IMR-90 (cell line): ENCODE data around the gene DDX41. TPM values are rescaled to one million over a fixed set of nuclear protein-coding genes. Genes with fewer than 3 reads are reported as not detected.

Experiments
- ATAC-seq: fragments of 200-7000 bp; cut with Tn5 transposase; 2 replicates; pipeline ENCODE4 v1.9.1; 2020; ENCODE audit warnings: low read depth, mild to moderate bottlenecking, moderate library complexity
- BruUV-seq: library from RNA; stranded (reverse); fragments of 400-500 nt; replicated peaks from 2 replicates; lab custom pipeline; 2021; lab: Mats Ljungman, UMichigan
- CTCF ChIA-PET: fragments of 300-600 bp; formaldehyde crosslinking; extraction: SDS; loops from one replicate; lab custom pipeline; 2021; ENCODE audit warnings: antibody characterized with exemption; lab: Yijun Ruan, JAX
- POLR2A ChIA-PET: fragments of 300-600 bp; sonication (Branson Sonifier 250); formaldehyde crosslinking; loops from one replicate; lab custom pipeline; 2022; ENCODE audit warnings: antibody characterized with exemption; ENCODE audit not compliant: unreplicated experiment; lab: Charles Lee
- DNase-seq: peaks from one replicate; pipeline ENCODE4 v3.0.0; 2013
- H2AFZ ChIP-seq: replicated peaks from 2 replicates; pipeline ENCODE3; 2013; ENCODE audit warnings: low read length, mild to moderate bottlenecking; ENCODE audit not compliant: poor library complexity
- H2AK5ac ChIP-seq: 2 replicates; pipeline ENCODE4 v1.6.1; 2013; ENCODE audit warnings: low read depth, low read length, inconsistent platforms
- H2AK9ac ChIP-seq: replicated peaks from 2 replicates; pipeline ENCODE3; 2013; ENCODE audit warnings: mild to moderate bottlenecking, low read depth, low read length, moderate library complexity; ENCODE audit not compliant: poor library complexity
- H2BK120ac ChIP-seq: 2 replicates; pipeline ENCODE4 v1.6.1; 2013; ENCODE audit warnings: low read depth, low read length, inconsistent platforms
- H2BK15ac ChIP-seq: 3 replicates; pipeline ENCODE4 v1.6.1; 2013; ENCODE audit warnings: low read depth, low read length, inconsistent platforms
- H2BK20ac ChIP-seq: 2 replicates; pipeline ENCODE4 v1.6.1; 2013; ENCODE audit warnings: low read depth, mild to moderate bottlenecking, inconsistent platforms, low read length, moderate library complexity
- H2BK5ac ChIP-seq: 2 replicates; pipeline ENCODE4 v1.6.1; 2013; ENCODE audit warnings: mild to moderate bottlenecking, low read depth, low read length, inconsistent platforms; ENCODE audit not compliant: poor library complexity, severe bottlenecking
- H3K14ac ChIP-seq: replicated peaks from 2 replicates; pipeline ENCODE4 v1.6.1; 2013; ENCODE audit warnings: low read depth, low read length, inconsistent platforms
- H3K18ac ChIP-seq: 2 replicates; pipeline ENCODE4 v1.6.1; 2013; ENCODE audit warnings: low read depth, low read length, control low read depth
- H3K23ac ChIP-seq: 2 replicates; pipeline ENCODE4 v1.6.1; 2013; ENCODE audit warnings: low read depth, low read length, inconsistent platforms
- H3K27ac ChIP-seq: 2 replicates; pipeline ENCODE4 v1.5.1; 2013; ENCODE audit warnings: mild to moderate bottlenecking, control low read depth, low read length; ENCODE audit not compliant: insufficient read depth
- H3K27me3 ChIP-seq: 2 replicates; pipeline ENCODE4 v1.6.1; 2013; ENCODE audit warnings: low read length; ENCODE audit not compliant: control insufficient read depth, insufficient read depth
- H3K36me3 ChIP-seq: 2 replicates; pipeline ENCODE4 v1.6.1; 2013; ENCODE audit warnings: low read length, mixed read lengths; ENCODE audit not compliant: control insufficient read depth, insufficient read depth
- H3K4ac ChIP-seq: 2 replicates; pipeline ENCODE4 v1.6.1; 2013; ENCODE audit warnings: low read depth, low read length, inconsistent platforms
- H3K4me1 ChIP-seq: 2 replicates; pipeline ENCODE4 v1.6.1; 2013; ENCODE audit warnings: low read length, mixed read lengths; ENCODE audit not compliant: control insufficient read depth, insufficient read depth
- H3K4me2 ChIP-seq: 2 replicates; pipeline ENCODE4 v1.6.1; 2013; ENCODE audit warnings: low read depth, mild to moderate bottlenecking, control low read depth, low read length, moderate library complexity
- H3K4me3 ChIP-seq: 2 replicates; pipeline ENCODE4 v1.5.1; 2013; ENCODE audit warnings: low read depth, mild to moderate bottlenecking, control low read depth, low read length, moderate library complexity; ENCODE audit not compliant: insufficient read depth
- H3K56ac ChIP-seq: 2 replicates; pipeline ENCODE4 v1.6.1; 2013; ENCODE audit warnings: low read length, inconsistent platforms; ENCODE audit not compliant: insufficient read depth; ENCODE audit errors: extremely low read depth
- H3K79me1 ChIP-seq, 2 experiments: 2 replicates each; pipeline ENCODE4 v1.6.1; 2013; ENCODE audit warnings: low read length in 2 of 2, inconsistent platforms in 1 of 2, low read depth in 1 of 2
- H3K9ac ChIP-seq: 2 replicates; pipeline ENCODE4 v1.6.1; 2013; ENCODE audit warnings: low read depth, low read length, control low read depth
- H3K9me1 ChIP-seq: 2 replicates; pipeline ENCODE4 v1.6.1; 2013; ENCODE audit warnings: low read length, inconsistent platforms; ENCODE audit not compliant: insufficient read depth
- H3K9me3 ChIP-seq: 2 replicates; pipeline ENCODE4 v1.6.1; 2013; ENCODE audit warnings: low read length; ENCODE audit not compliant: control insufficient read depth, insufficient read depth
- H4K20me1 ChIP-seq: 2 replicates; pipeline ENCODE4 v1.6.1; 2013; ENCODE audit warnings: low read length, inconsistent platforms; ENCODE audit not compliant: insufficient read depth
- H4K5ac ChIP-seq: 2 replicates; pipeline ENCODE4 v1.6.1; 2013; ENCODE audit warnings: mild to moderate bottlenecking, low read depth, low read length, control low read depth
- H4K8ac ChIP-seq, 2 experiments: 2 replicates each; pipeline ENCODE4 v1.6.1; 2013; ENCODE audit warnings: low read depth in 2 of 2, low read length in 2 of 2, control low read depth in 1 of 2, inconsistent platforms in 1 of 2
- H4K91ac ChIP-seq: 2 replicates; pipeline ENCODE4 v1.6.1; 2013; ENCODE audit warnings: low read depth, low read length, inconsistent platforms; ENCODE audit not compliant: insufficient read depth
- CHD1 ChIP-seq: IDR thresholded peaks from 2 replicates; pipeline ENCODE4 v1.6.1; 2012; ENCODE audit warnings: low read depth, low read length, improper control_type of control experiment
- WGBS, 2 experiments: methylation state at CpG; one replicate each; pipeline versions ENCODE4 v1.1.5 to v1.1.7; 2013; ENCODE audit warnings: missing lambda C conversion rate in 2 of 2; ENCODE audit not compliant: insufficient read length in 1 of 2; ENCODE audit errors: extremely low coverage in 2 of 2; 5-methylcytosine and 5-hydroxymethylcytosine counted together
- dilution Hi-C: fragments of 300-500 bp; cut with HindIII; formaldehyde crosslinking; loops from one replicate; pipeline ENCODE4 v1.14.3; 2018; ENCODE audit warnings: low sequenced_read_pairs; ENCODE audit not compliant: unreplicated experiment
- in situ Hi-C: fragments of 300-500 bp; cut with MboI; formaldehyde crosslinking; loops from 3 replicates; pipeline ENCODE4 v1.14.3; 2019; ENCODE audit warnings: low sequenced_read_pairs, inconsistent platforms, mixed read lengths
- intact Hi-C: fragments of 100-400 bp; cut with micrococcal nuclease; formaldehyde crosslinking; loops from 2 replicates; pipeline ENCODE4 v1.10.0; 2022
- polyA plus RNA-seq, 3 experiments: library from polyadenylated mRNA; depleted of rRNA; stranded (reverse); fragments of >200 nt; gene quantifications; 2 replicates each; pipeline ENCODE4 v1.2.3, GENCODE V29; 2012; ENCODE audit warnings: low replicate concordance in 1 of 3
- total RNA-seq: library from RNA; depleted of rRNA; stranded (reverse); fragments of >200 nt; gene quantifications from 2 replicates; pipeline ENCODE4 v1.2.3, GENCODE V29; 2012

Gene DDX41
- total and polyA plus RNA-seq, 2 of the 4 experiments (the other 2 are of a cell fraction), result 130 to 170 TPM

- Histone ChIP-seq H3K18ac (no peak overlapping the region), H2BK5ac (no peak overlapping the region), H3K9me3 (no peaks in the 10 kb centered on the region), H4K5ac (no peak overlapping the region), H3K27ac (no peak overlapping the region), H2AK5ac (no peak overlapping the region), H3K4me3 (no peak overlapping the region), H3K56ac (no peak overlapping the region), H3K14ac (no peak overlapping the region), H3K79me1 (peaks cover 24 to 30% of the 10 kb centered on the region in 2 experiments; a peak in 3 of 4 replicates), H3K9me1 (no peaks in the 10 kb centered on the region), H3K27me3 (no peaks in the 10 kb centered on the region), H4K20me1 (no peaks in the 10 kb centered on the region; the same call in 1 of the 2 replicates), H3K4me2 (no peak overlapping the region), H2BK120ac (no peak overlapping the region), H3K4me1 (peaks cover 7% of the 10 kb centered on the region), H4K8ac (no peak overlapping the region), H3K4ac (no peak overlapping the region), H3K9ac (no peak overlapping the region), H2AFZ (no peak overlapping the region), H3K23ac (no peak overlapping the region), H2AK9ac (no peak overlapping the region), H3K36me3 (peaks cover 54% of the 10 kb centered on the region), H2BK15ac (no peak overlapping the region), H4K91ac (no peak overlapping the region), H2BK20ac (no peak overlapping the region)
- TF ChIP-seq CHD1, result no peak
- POLR2A ChIA-PET, result no interaction called here
- dilution Hi-C loops, result no loop called here
- in situ Hi-C loops, result no loop called here
- no peak for DNase-seq
- 93% methylated on average over 6 of the region's 16 CpGs; no CpG with 5 or more reads in 1 of the 2 experiments for WGBS, 2 experiments
- CTCF ChIA-PET, result no interaction called here
- intact Hi-C loops, result no loop called here
- no peak for ATAC-seq
- no TSS peak for BruUV-seq
Observed at GRCh38 chr5:177512736-177513380, 3.9 kb downstream of the DDX41 start.
